GM10266 (cell line): ENCODE measurements around the gene ACER2.
A peak's percentile ranks its signal among the peaks of the same experiment; 100 is the strongest.

Experiments
- DNase-seq: peaks from one replicate; pipeline ENCODE4 v3.0.0; 2012; ENCODE audit errors: extremely low spot score
- TF ChIP-seq, protein P1 (sequence below): IDR thresholded peaks from 2 replicates; pipeline ENCODE4 v1.5.1; 2012; ENCODE audit warnings: mild to moderate bottlenecking, low read depth; ENCODE audit not compliant: control insufficient read depth, insufficient read depth; ENCODE audit errors: missing control alignments

ACER2 gene

DNA sequence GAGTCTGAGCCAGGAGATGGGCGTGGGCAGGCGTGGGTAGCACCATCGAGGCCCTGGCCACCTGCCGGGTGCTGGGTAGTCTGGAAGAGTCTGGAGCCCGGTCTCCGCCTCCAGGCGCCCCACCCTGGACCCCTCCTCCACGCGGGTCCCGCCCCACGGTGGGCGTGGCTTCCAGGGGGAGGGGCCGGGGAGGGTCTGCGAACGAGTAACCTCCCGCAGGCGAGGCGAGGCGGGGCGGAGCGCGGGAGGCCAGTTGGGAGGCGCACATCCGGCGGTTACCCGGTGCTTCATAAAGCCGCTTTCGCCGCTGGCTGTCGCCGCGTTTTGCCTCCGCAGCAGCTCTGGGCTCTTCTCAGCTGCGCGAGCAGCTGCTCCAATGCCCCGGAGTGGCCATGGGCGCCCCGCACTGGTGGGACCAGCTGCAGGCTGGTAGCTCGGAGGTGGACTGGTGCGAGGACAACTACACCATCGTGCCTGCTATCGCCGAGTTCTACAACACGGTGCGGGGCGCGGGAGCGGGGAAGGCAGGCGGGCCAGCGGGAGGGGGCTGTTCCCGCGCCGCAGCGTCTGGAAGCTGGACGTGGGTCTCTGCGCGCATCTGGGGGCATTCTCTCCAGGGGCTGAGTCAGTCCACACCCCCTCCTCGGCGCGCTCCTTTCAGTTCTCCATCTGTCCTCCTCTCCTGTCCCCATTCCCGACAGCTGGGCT is at the start of gene ACER2:
Gene ACER2 (plus strand): TSS at position 317 of the 708 bp plus-strand sequence. CDS start 76 bp downstream, at position 393.
- TF ChIP-seq, protein P1, sequence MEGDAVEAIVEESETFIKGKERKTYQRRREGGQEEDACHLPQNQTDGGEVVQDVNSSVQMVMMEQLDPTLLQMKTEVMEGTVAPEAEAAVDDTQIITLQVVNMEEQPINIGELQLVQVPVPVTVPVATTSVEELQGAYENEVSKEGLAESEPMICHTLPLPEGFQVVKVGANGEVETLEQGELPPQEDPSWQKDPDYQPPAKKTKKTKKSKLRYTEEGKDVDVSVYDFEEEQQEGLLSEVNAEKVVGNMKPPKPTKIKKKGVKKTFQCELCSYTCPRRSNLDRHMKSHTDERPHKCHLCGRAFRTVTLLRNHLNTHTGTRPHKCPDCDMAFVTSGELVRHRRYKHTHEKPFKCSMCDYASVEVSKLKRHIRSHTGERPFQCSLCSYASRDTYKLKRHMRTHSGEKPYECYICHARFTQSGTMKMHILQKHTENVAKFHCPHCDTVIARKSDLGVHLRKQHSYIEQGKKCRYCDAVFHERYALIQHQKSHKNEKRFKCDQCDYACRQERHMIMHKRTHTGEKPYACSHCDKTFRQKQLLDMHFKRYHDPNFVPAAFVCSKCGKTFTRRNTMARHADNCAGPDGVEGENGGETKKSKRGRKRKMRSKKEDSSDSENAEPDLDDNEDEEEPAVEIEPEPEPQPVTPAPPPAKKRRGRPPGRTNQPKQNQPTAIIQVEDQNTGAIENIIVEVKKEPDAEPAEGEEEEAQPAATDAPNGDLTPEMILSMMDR = no peak
- peak; percentile 94 for DNase-seq

DNA sequence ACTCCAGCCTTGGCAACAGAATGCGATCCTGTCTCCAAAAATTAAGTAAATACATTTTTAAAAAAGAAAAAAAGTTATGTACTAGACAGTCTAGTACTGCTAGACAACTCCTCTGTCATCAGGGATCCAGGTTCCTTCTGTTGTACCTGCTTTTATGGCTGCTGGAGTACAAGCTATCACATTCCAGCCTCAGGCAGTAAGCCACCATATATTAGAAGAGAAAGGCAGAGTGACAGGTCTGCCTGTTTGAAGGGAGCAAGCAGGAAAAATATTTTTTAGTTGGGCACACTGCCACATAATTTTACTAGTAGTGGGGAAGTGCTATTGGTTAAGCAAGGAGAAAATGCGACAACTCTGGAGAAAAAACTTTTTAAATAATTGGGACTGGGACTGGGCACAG is 39.7 kb upstream of the ACER2 start:
- TF ChIP-seq, protein P1 = no peak
- DNase-seq = no peak

DNA sequence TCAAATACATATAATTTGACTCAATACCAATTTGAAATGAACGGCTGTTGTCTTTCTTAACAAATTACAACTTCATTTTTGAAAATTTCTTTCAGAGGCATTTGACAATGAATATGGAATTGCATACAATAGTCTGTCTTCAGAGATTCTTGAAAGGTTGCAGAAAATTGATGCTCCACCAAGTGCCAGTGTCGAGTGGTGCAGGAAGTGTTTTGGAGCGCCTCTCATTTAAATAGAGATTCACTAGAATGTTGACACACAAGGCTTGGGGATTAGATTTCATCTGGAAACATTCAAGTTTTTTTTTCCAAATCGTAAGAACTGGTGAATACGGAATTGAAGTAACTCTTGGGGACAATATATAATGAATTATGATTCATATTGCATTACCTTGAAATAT is 36.9 kb upstream of the ACER2 start:
- TF ChIP-seq, protein P1 = no peak
- no peak for DNase-seq

DNA sequence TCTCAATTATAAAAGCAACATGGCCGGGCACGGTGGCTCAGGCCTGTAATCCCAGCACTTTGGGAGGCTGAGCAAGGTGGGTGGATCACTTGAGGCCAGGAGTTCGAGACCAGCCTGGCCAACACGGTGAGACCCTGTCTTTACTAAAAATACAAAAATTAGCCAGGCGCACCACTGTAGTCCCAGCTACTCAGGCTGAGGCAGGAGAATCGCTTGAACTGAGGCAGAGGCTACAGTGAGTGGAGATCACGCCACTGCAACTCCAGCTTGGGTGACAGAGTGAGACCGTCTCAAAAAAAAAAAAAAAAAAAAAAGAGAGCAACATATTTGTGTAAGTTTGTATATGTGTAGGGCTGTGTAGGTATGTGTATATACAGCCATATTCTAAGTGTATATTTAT is 36.2 kb upstream of the ACER2 start:
- TF ChIP-seq, protein P1 = no peak
- DNase-seq = no peak

DNA sequence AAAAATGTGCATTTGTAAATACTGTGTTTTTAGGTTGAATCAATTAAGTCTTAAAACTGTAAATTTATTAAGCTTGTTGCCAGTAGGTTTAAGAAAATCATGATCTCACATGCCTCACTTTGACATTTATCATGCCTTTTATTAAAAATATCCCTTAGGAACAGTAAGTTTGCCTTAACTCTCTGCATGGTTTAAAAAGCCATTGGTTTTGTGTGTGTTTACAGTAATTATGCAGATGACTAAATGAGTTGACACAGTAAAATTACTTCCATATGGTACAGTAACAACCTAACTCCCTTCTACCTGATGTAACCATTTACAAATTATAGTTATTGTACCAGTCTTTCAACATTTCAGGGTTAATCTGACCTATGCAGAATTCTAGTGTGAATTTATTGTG is 35.3 kb upstream of the ACER2 start:
- no peak for DNase-seq
- TF ChIP-seq, protein P1 = no peak

DNA sequence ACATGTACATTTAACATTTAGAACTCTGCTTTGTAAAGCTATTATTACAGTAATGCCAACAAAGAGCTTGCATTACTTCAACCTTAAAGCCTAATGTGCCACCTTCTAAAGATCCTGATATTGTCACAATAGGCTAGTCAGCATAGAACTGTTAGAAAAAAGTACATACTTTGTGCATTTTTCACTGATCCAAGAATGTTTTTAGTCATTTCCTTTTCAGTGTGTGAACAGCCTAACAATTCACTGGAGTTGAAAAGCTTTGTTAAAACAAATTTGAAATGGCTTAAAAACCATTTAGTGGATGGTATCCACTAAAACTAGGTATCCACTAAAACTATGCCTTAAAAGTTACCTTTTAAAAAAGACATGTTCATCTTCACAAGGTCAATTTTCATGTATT is 33.3 kb upstream of the ACER2 start:
- TF ChIP-seq, protein P1 = no peak
- no peak for DNase-seq

DNA sequence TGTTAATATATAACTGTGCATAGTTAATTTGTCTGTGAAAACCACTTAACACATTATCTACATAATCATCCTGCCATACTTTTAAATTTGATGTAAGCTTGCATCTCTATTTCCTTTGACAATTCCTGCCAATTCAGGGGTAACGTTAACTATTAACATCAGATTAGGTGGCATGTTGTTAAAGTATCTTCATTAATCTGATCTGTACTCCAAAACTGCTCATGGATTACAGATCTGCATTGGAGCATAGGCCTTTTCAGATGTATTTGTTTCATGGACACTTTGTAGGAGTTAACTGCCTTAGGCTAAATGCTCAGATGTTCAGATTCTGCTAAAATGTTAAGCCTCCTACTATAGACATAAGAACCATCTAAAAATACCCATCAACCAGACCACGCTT is 31.9 kb upstream of the ACER2 start:
- DNase-seq = no peak
- TF ChIP-seq, protein P1 = no peak
